ENCODE data around the gene AMIGO2.

DNA sequence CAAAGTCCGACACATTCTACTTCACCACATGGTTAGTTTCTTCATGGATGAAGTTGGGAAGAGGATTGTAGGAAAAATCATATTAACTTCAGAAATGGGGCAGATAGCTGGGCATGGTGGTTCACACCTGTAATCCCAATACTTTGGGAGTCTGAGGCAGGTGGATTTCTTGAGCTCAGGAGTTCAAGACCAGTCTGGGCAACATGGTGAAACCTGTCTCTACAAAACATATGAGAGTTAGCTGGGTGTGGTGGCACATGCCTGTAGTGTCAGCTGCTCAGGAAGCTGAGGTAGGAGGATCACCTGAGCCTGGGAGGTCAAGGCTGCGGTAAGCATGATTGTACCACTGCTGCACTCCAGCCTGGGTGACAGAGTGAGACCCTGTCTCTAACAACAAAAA, 49.9 kb downstream of the AMIGO2 start:
- TF ChIP-seq TAF1 (IDR thresholded peaks at IDR 0.05; ENCODE audit: borderline replicate concordance, low read depth, low read length) (no peak), POLR2AphosphoS5 (IDR thresholded peaks at IDR 0.05; ENCODE audit: low read depth, low read length) (no peak)
